GM23338 (cell line): Measurements from ENCODE around the gene DNAH17. TPM values are rescaled to one million over a fixed set of nuclear protein-coding genes. Genes with fewer than 3 reads are reported as not detected.
A peak's percentile ranks its signal among the peaks of the same experiment; 100 is the strongest.

Experiments
- ATAC-seq: fragments of 200-7000 bp; cut with Tn5 transposase; 3 replicates; pipeline ENCODE4 v1.9.1; 2020
- DNase-seq: peaks from one replicate; pipeline ENCODE4 v3.0.0-alpha.2; 2015; ENCODE audit warnings: low spot score
- H2AFZ ChIP-seq: fragments of 200-600 bp; sonication (generic); 2 replicates; pipeline ENCODE4 v1.8.0; 2016; ENCODE audit warnings: antibody characterized with exemption, mild to moderate bottlenecking, moderate library complexity
- H3F3A ChIP-seq: fragments of 200-600 bp; sonication (generic); replicated peaks from 2 replicates; pipeline ENCODE4 v1.8.0; 2017; ENCODE audit warnings: antibody characterized with exemption, mixed run types, low read depth
- H3K27ac ChIP-seq: fragments of 200-600 bp; sonication (generic); 2 replicates; pipeline ENCODE4 v1.6.1; 2016; ENCODE audit warnings: low read depth
- H3K27me3 ChIP-seq: fragments of 200-600 bp; sonication (generic); 2 replicates; pipeline ENCODE4 v1.8.0; 2016; ENCODE audit warnings: mild to moderate bottlenecking, mixed run types, moderate library complexity; ENCODE audit not compliant: insufficient read depth
- H3K36me3 ChIP-seq: fragments of 200-600 bp; sonication (generic); 2 replicates; pipeline ENCODE4 v1.8.0; 2016; ENCODE audit warnings: mild to moderate bottlenecking; ENCODE audit not compliant: insufficient read depth
- H3K4me1 ChIP-seq: fragments of 200-600 bp; sonication (generic); 2 replicates; pipeline ENCODE4 v1.8.0; 2016; ENCODE audit warnings: mild to moderate bottlenecking, moderate library complexity; ENCODE audit not compliant: insufficient read depth
- H3K4me2 ChIP-seq: fragments of 200-600 bp; sonication (generic); 2 replicates; pipeline ENCODE4 v1.7.1; 2017; ENCODE audit warnings: mixed run types
- H3K4me3 ChIP-seq: fragments of 200-600 bp; sonication (generic); 2 replicates; pipeline ENCODE4 v1.6.1; 2016; ENCODE audit warnings: mixed run types
- H3K79me2 ChIP-seq: fragments of 200-600 bp; sonication (generic); replicated peaks from 2 replicates; pipeline ENCODE4 v1.8.0; 2017; ENCODE audit warnings: mild to moderate bottlenecking; ENCODE audit not compliant: insufficient read depth
- H3K9me2 ChIP-seq: fragments of 200-600 bp; sonication (generic); 2 replicates; pipeline ENCODE4 v1.8.0; 2017; ENCODE audit not compliant: insufficient read depth
- H4K20me1 ChIP-seq: fragments of 200-600 bp; sonication (generic); replicated peaks from 2 replicates; pipeline ENCODE4 v1.8.0; 2017; ENCODE audit warnings: mild to moderate bottlenecking; ENCODE audit not compliant: insufficient read depth
- H3K27ac Mint-ChIP-seq: 2 replicates; pipeline ENCODE4 v1.8.0; 2020; ENCODE audit warnings: inconsistent platforms, mild to moderate bottlenecking, moderate library complexity, mixed read lengths
- H3K27me3 Mint-ChIP-seq: 3 replicates; pipeline ENCODE4 v1.8.0; 2022; ENCODE audit warnings: low read depth, mild to moderate bottlenecking, moderate library complexity, mixed read lengths, inconsistent platforms; ENCODE audit not compliant: insufficient read depth, poor library complexity
- H3K36me3 Mint-ChIP-seq: 3 replicates; pipeline ENCODE4 v1.8.0; 2021; ENCODE audit warnings: low read depth, mild to moderate bottlenecking, inconsistent platforms, moderate library complexity, mixed read lengths
- H3K4me1 Mint-ChIP-seq: 3 replicates; pipeline ENCODE4 v1.8.0; 2020; ENCODE audit warnings: mild to moderate bottlenecking, inconsistent platforms, mixed read lengths
- H3K4me3 Mint-ChIP-seq: 3 replicates; pipeline ENCODE4 v1.8.0; 2021; ENCODE audit warnings: moderate library complexity, mild to moderate bottlenecking, inconsistent platforms, mixed read lengths
- H3K9me3 Mint-ChIP-seq: 3 replicates; pipeline ENCODE4 v1.8.0; 2020; ENCODE audit warnings: moderate library complexity, mild to moderate bottlenecking, inconsistent platforms, mixed read lengths
- CREB1 ChIP-seq: fragments of 250-450 bp; sonication (Bioruptor Pico); IDR thresholded peaks from 2 replicates; pipeline ENCODE4 v1.5.0; 2020; ENCODE audit warnings: low read depth, mild to moderate bottlenecking, moderate library complexity
- CTCF ChIP-seq, 2 experiments: fragments of 200-600 bp in 1 of 2; sonication (generic) in 1 of 2; conservative IDR thresholded peaks; 2 replicates each; pipeline versions ENCODE4 v1.5.1 to v1.6.1; 2016 to 2017; ENCODE audit warnings: antibody characterized with exemption in 2 of 2, low read depth in 2 of 2, mild to moderate bottlenecking in 2 of 2, moderate library complexity in 1 of 2
- ETS1 ChIP-seq: IDR thresholded peaks from 2 replicates; pipeline ENCODE4 v1.6.1; 2016; ENCODE audit warnings: antibody characterized with exemption
- EZH2 ChIP-seq: fragments of 200-600 bp; sonication (generic); IDR thresholded peaks from one replicate; pipeline ENCODE4 v1.8.0; 2017; ENCODE audit warnings: antibody characterized with exemption, mild to moderate bottlenecking, low read depth; ENCODE audit not compliant: unreplicated experiment
- EZH2phosphoT487 ChIP-seq: fragments of 200-600 bp; sonication (generic); IDR thresholded peaks from one replicate; pipeline ENCODE4 v1.8.1; 2018; ENCODE audit warnings: antibody characterized with exemption; ENCODE audit not compliant: unreplicated experiment
- JUNB ChIP-seq: IDR thresholded peaks from one replicate; pipeline ENCODE4 v1.6.1; 2016; ENCODE audit warnings: antibody characterized with exemption; ENCODE audit not compliant: unreplicated experiment
- NANOG ChIP-seq: IDR thresholded peaks from 2 replicates; pipeline ENCODE4 v1.6.1; 2016; ENCODE audit warnings: antibody characterized with exemption, borderline replicate concordance
- POLR2AphosphoS5 ChIP-seq: IDR thresholded peaks from 2 replicates; pipeline ENCODE4 v1.6.1; 2016; ENCODE audit warnings: antibody characterized with exemption, low read depth
- REST ChIP-seq: IDR thresholded peaks from one replicate; pipeline ENCODE4 v1.6.1; 2018; ENCODE audit warnings: antibody characterized with exemption; ENCODE audit not compliant: unreplicated experiment
- STAT1 ChIP-seq: IDR thresholded peaks from one replicate; pipeline ENCODE4 v1.6.1; 2016; ENCODE audit warnings: antibody characterized with exemption; ENCODE audit not compliant: unreplicated experiment
- ZNF114 ChIP-seq: fragments of 250-450 bp; sonication (Bioruptor Pico); IDR thresholded peaks from 2 replicates; pipeline ENCODE4 v1.5.0; 2020; ENCODE audit warnings: mild to moderate bottlenecking, moderate library complexity
- ZNF331 ChIP-seq: fragments of 250-450 bp; sonication (Bioruptor Pico); IDR thresholded peaks from 2 replicates; pipeline ENCODE4 v1.5.0; 2020; ENCODE audit warnings: low read depth, mild to moderate bottlenecking, moderate library complexity
- polyA plus RNA-seq: library from polyadenylated mRNA; unstranded; fragments of >200 nt; fragmentation: Nextera tagmentation; extraction: Ambion mirVana; gene quantifications from 2 replicates; pipeline ENCODE4 v1.2.1, GENCODE V29; 2016
- total RNA-seq: library from RNA; depleted of rRNA; stranded (reverse); fragments of >200 nt; shearing (Covaris generic); gene quantifications from 2 replicates; pipeline ENCODE4 v1.2.3, GENCODE V29; 2014

Gene DNAH17
- total and polyA plus RNA-seq, 2 experiments from 2014 or later: 0.59 to 2.0 TPM

- Mint-ChIP-seq H3K4me3 (no peak overlapping the region), H3K36me3 (no peaks in the 10 kb centered on the region), H3K27me3 (peaks cover 6% of the 10 kb centered on the region), H3K27ac (no peak overlapping the region), H3K4me1 (peaks cover 3% of the 10 kb centered on the region; the same call in 1 of the 3 replicates), H3K9me3 (peaks cover 19% of the 10 kb centered on the region)
- H3K27ac ChIP-seq: no peak overlapping the region
- no peak overlapping the region for H3K4me3 ChIP-seq
- no peaks in the 10 kb centered on the region for H3K36me3 ChIP-seq
- DNase-seq (no peak), ATAC-seq (no peak)
- H3K9me2 ChIP-seq: no peaks in the 10 kb centered on the region
- no peaks in the 10 kb centered on the region for H3K27me3 ChIP-seq
- no peaks in the 10 kb centered on the region for H3K79me2 ChIP-seq
- no peaks in the 10 kb centered on the region for H3F3A ChIP-seq
- TF ChIP-seq ZNF331 (CRISPR knock-in tag) (peak; percentile 57; the same call in 1 of the 2 replicates), POLR2AphosphoS5 (no peak)
- no peaks in the 10 kb centered on the region for H3K4me1 ChIP-seq
- H3K4me2 ChIP-seq: no peak overlapping the region
- H4K20me1 ChIP-seq: no peaks in the 10 kb centered on the region
- H2AFZ ChIP-seq: no peak overlapping the region
Measured at GRCh38 chr17:78469443-78469842, 107.8 kb downstream of the DNAH17 start.

- no peak overlapping the region for H3K27ac Mint-ChIP-seq
- no peak overlapping the region for H2AFZ ChIP-seq
- no peak for DNase-seq
- H3K36me3 Mint-ChIP-seq: no peaks in the 10 kb centered on the region
- H3K4me1 Mint-ChIP-seq: peaks cover 3% of the 10 kb centered on the region; the same call in 1 of the 3 replicates
- H3K27me3 Mint-ChIP-seq: peaks cover 7% of the 10 kb centered on the region
- H3K4me3 ChIP-seq: no peak overlapping the region
- H4K20me1 ChIP-seq: no peaks in the 10 kb centered on the region
- no peaks in the 10 kb centered on the region for H3K9me2 ChIP-seq
- H3K4me2 ChIP-seq: no peak overlapping the region
- H3K36me3 ChIP-seq: no peaks in the 10 kb centered on the region; the same call in 1 of the 2 replicates
- ATAC-seq: no peak
- no peaks in the 10 kb centered on the region for H3K27me3 ChIP-seq
- H3F3A ChIP-seq: no peaks in the 10 kb centered on the region
- H3K79me2 ChIP-seq: no peaks in the 10 kb centered on the region
- no peak overlapping the region for H3K4me3 Mint-ChIP-seq
- H3K9me3 Mint-ChIP-seq: peaks cover 22% of the 10 kb centered on the region
- H3K4me1 ChIP-seq: no peaks in the 10 kb centered on the region
- no peak overlapping the region for H3K27ac ChIP-seq
- TF ChIP-seq NANOG (no peak), REST (no peak), POLR2AphosphoS5 (no peak), CTCF (conservative IDR thresholded peaks at IDR 0.05; ENCODE audit: low read depth in 2 of 2) (no peak), ETS1 (no peak), STAT1 (no peak), ZNF114 (CRISPR knock-in tag) (no peak), EZH2 (no peak), CREB1 (CRISPR knock-in tag) (no peak), EZH2phosphoT487 (no peak), JUNB (no peak)
Measured at GRCh38 chr17:78468366-78468765, 108.8 kb downstream of the DNAH17 start.
